ENCODE data around the gene TBX10. TPM values are rescaled to one million over a fixed set of nuclear protein-coding genes. Genes with fewer than 3 reads are reported as not detected.

The TBX10 gene
- total RNA-seq, 1 experiment from 2014 or later, result not detected

GRCh38 chr11:67652965-67653845, 13.6 kb upstream of the TBX10 start:
- Histone ChIP-seq H3K9me3 (ENCODE audit: control insufficient read depth in 1 of 2, insufficient read depth in 1 of 2, low read depth in 1 of 2, low read length in 2 of 2) (no peaks in the 10 kb centered on the region), H3K4me2 (ENCODE audit: low read length) (no peak overlapping the region), H3K9ac (ENCODE audit: low read length) (no peak overlapping the region), H4K20me1 (ENCODE audit: insufficient read depth) (no peaks in the 10 kb centered on the region), H3K4me1 (ENCODE audit: control insufficient read depth in 1 of 2, insufficient read depth in 2 of 2, low read length in 2 of 2) (peaks cover 2 to 13% of the 10 kb centered on the region in 2 experiments; a peak in 3 of 4 replicates), H3K4me3 (replicated peaks in 1 of 2; ENCODE audit: low read depth in 1 of 2, low read length in 2 of 2) (no peak overlapping the region), H2AFZ (ENCODE audit: low read depth, low read length, poor library complexity, severe bottlenecking) (no peak overlapping the region), H3K79me2 (ENCODE audit: insufficient read depth, low read length) (no peaks in the 10 kb centered on the region), H3K27me3 (ENCODE audit: insufficient read depth, low read length) (no peaks in the 10 kb centered on the region), H3K27ac (ENCODE audit: low read depth, low read length) (no peak overlapping the region), H3K36me3 (ENCODE audit: control insufficient read depth in 1 of 2, insufficient read depth in 2 of 2, low read length in 2 of 2) (no peaks in the 10 kb centered on the region), H3K9me2 (ENCODE audit: insufficient read depth) (no peaks in the 10 kb centered on the region)
- intact Hi-C loops (cut with micrococcal nuclease), result no loop called here
- no TSS peak for BruUV-seq (replicated peaks)
- ChIA-PET RAD21 (ENCODE audit: low non-redundant PET in 1 of 2, low total read pairs in 2 of 2, uncharacterized antibody in 2 of 2, unreplicated experiment in 2 of 2) (no interaction called here), POLR2A (no interaction called here), CTCF (no interaction called here)
- TF ChIP-seq ZNF274 (IDR thresholded peaks at IDR 0.05; ENCODE audit: low read depth, low read length) (no peak), RAD21 (IDR thresholded peaks at IDR 0.05; ENCODE audit: low read depth) (no peak), EZH2 (IDR thresholded peaks at IDR 0.05) (no peak), EZH2phosphoT487 (IDR thresholded peaks at IDR 0.05; ENCODE audit: borderline replicate concordance) (no peak), FOSL1 (IDR thresholded peaks at IDR 0.05; ENCODE audit: low read depth) (no peak), POLR2AphosphoS5 (IDR thresholded peaks at IDR 0.05; ENCODE audit: low read depth, low read length) (no peak), EGR1 (IDR thresholded peaks at IDR 0.05; ENCODE audit: low read depth) (no peak), SP1 (IDR thresholded peaks at IDR 0.05; ENCODE audit: low read depth) (no peak), ZFX (IDR thresholded peaks at IDR 0.05) (no peak), SIN3A (IDR thresholded peaks at IDR 0.05; ENCODE audit: low read depth) (no peak), ELF1 (IDR thresholded peaks at IDR 0.05; ENCODE audit: borderline replicate concordance, low read depth) (no peak), CTCF (IDR thresholded peaks at IDR 0.05 in 2 of 3, conservative IDR thresholded peaks at IDR 0.05 in 1 of 3; ENCODE audit: borderline replicate concordance in 1 of 3, insufficient read depth in 1 of 3, low read depth in 2 of 3, low read length in 2 of 3) (no peak), POLR2A (IDR thresholded peaks at IDR 0.05; ENCODE audit: borderline replicate concordance, extremely low read depth, insufficient read depth, insufficient read length) (no peak), CBX3 (IDR thresholded peaks at IDR 0.05; ENCODE audit: low read depth) (no peak), JUND (IDR thresholded peaks at IDR 0.05) (no peak)
- TF ChIP-seq, protein P1, sequence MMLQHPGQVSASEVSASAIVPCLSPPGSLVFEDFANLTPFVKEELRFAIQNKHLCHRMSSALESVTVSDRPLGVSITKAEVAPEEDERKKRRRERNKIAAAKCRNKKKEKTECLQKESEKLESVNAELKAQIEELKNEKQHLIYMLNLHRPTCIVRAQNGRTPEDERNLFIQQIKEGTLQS (IDR thresholded peaks at IDR 0.05), result no peak
- TF ChIP-seq, protein P2, sequence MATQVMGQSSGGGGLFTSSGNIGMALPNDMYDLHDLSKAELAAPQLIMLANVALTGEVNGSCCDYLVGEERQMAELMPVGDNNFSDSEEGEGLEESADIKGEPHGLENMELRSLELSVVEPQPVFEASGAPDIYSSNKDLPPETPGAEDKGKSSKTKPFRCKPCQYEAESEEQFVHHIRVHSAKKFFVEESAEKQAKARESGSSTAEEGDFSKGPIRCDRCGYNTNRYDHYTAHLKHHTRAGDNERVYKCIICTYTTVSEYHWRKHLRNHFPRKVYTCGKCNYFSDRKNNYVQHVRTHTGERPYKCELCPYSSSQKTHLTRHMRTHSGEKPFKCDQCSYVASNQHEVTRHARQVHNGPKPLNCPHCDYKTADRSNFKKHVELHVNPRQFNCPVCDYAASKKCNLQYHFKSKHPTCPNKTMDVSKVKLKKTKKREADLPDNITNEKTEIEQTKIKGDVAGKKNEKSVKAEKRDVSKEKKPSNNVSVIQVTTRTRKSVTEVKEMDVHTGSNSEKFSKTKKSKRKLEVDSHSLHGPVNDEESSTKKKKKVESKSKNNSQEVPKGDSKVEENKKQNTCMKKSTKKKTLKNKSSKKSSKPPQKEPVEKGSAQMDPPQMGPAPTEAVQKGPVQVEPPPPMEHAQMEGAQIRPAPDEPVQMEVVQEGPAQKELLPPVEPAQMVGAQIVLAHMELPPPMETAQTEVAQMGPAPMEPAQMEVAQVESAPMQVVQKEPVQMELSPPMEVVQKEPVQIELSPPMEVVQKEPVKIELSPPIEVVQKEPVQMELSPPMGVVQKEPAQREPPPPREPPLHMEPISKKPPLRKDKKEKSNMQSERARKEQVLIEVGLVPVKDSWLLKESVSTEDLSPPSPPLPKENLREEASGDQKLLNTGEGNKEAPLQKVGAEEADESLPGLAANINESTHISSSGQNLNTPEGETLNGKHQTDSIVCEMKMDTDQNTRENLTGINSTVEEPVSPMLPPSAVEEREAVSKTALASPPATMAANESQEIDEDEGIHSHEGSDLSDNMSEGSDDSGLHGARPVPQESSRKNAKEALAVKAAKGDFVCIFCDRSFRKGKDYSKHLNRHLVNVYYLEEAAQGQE (IDR thresholded peaks at IDR 0.05; ENCODE audit: low read depth), result no peak
- no peak for DNase-seq (ENCODE audit: low read depth, low spot score)
- ATAC-seq, result no peak

Data from HCT116 (cell line).